Measurements from ENCODE around the gene TEKTIP1.

Gene TEKTIP1

DNA sequence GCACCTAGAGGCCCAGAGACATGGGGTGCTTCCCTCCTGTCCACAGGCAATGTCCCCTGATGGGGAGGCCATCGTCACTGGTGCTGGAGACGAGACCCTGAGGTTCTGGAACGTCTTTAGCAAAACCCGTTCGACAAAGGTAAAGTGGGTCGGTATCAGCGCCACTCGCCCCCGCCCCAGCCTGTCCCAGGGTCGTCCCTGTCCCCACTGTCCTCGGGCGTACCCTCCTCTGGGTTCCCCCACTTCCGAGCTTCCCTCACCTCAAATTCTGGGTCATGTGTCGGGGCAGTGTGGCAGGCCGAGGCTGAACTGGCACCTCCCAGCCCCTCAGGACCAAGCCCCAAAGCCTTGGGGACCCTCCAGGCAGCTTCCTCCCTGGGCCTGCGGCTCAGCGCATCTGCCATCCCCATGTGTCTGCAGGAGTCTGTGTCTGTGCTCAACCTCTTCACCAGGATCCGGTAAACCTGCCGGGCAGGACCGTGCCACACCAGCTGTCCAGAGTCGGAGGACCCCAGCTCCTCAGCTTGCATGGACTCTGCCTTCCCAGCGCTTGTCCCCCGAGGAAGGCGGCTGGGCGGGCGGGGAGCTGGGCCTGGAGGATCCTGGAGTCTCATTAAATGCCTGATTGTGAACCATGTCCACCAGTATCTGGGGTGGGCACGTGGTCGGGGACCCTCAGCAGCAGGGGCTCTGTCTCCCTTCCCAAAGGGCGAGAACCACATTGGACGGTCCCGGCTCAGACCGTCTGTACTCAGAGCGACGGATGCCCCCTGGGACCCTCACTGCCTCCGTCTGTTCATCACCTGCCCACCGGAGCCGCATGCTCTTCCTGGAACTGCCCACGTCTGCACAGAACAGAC is 4.4 kb upstream of the TEKTIP1 start:
- TF ChIP-seq, protein P1, sequence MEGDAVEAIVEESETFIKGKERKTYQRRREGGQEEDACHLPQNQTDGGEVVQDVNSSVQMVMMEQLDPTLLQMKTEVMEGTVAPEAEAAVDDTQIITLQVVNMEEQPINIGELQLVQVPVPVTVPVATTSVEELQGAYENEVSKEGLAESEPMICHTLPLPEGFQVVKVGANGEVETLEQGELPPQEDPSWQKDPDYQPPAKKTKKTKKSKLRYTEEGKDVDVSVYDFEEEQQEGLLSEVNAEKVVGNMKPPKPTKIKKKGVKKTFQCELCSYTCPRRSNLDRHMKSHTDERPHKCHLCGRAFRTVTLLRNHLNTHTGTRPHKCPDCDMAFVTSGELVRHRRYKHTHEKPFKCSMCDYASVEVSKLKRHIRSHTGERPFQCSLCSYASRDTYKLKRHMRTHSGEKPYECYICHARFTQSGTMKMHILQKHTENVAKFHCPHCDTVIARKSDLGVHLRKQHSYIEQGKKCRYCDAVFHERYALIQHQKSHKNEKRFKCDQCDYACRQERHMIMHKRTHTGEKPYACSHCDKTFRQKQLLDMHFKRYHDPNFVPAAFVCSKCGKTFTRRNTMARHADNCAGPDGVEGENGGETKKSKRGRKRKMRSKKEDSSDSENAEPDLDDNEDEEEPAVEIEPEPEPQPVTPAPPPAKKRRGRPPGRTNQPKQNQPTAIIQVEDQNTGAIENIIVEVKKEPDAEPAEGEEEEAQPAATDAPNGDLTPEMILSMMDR (conservative IDR thresholded peaks at IDR 0.05; ENCODE audit: low read depth): no peak
- POLR2A ChIA-PET (ENCODE audit: low non-redundant PET): no interaction called here
- H3K27ac ChIP-seq: no peak overlapping the region
- CTCF ChIA-PET: no interaction called here
- DNase-seq (ENCODE audit: low spot score): no peak

DNA sequence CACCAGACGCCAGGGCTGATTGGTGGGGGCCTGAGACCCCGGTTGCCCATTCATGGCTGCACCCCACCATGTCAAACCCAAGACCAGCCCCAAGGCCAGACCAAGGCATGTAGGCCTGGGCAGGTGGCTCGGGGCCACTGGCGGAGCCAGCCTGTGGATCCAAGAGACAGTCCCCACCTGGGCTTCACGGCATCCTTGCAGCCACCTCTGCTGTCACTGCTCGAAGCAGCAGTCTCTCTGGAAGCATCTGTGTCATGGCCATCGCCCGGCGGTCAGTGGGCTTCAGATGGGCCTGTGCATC is 3.8 kb upstream of the TEKTIP1 start:
- ChIA-PET POLR2A (ENCODE audit: low non-redundant PET) (no interaction called here), CTCF (no interaction called here)
- TF ChIP-seq, protein P1 (conservative IDR thresholded peaks at IDR 0.05; ENCODE audit: low read depth): no peak
- no peak for DNase-seq (ENCODE audit: low spot score)
- no peak overlapping the region for H3K27ac ChIP-seq

DNA sequence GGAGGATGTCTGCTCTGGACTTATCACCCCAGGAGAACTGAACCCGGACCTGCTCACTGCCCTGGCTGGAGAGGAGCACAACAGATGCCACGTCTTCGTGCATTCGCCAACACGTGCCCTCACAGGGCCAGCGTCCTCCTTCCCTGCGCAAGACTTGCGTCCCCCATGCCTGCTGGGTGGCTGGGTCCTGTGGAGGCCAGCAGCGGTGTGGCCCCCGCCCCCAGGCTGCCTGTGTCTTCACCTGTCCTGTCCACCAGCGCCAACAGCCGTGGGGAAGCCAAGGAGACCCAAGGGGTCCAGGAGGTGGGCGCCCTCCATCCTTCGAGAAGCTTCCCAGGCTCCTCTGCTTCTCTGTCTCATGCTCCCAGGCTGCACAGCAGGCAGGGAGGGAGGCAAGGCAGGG is 3.4 kb upstream of the TEKTIP1 start:
- TF ChIP-seq, protein P1 (conservative IDR thresholded peaks at IDR 0.05; ENCODE audit: low read depth): no peak
- CTCF ChIA-PET: no interaction called here
- POLR2A ChIA-PET (ENCODE audit: low non-redundant PET): no interaction called here
- no peak overlapping the region for H3K27ac ChIP-seq
- DNase-seq (ENCODE audit: low spot score): no peak

DNA sequence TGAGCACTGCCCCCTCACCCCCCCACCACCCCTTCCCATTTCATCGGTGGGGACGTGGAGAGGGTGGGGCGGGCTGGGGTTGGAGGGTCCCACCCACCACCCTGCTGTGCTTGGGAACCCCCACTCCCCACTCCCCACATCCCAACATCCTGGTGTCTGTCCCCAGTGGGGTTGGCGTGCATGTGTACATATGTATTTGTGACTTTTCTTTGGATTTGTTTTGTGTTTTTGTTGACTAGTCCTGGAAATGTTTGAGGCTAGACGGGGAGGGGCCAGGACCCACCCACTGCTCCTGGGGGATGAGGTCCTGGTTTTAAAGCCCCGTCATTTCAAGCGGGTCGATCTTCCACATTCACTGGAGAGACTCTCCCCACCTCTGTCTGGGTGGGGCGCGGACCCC is 3.0 kb upstream of the TEKTIP1 start:
- ChIA-PET CTCF (no interaction called here), POLR2A (ENCODE audit: low non-redundant PET) (no interaction called here)
- TF ChIP-seq, protein P1 (conservative IDR thresholded peaks at IDR 0.05; ENCODE audit: low read depth): no peak
- DNase-seq (ENCODE audit: low spot score): no peak
- peak overlapping the region; percentile 45; the same call in 1 of the 2 replicates for H3K27ac ChIP-seq

DNA sequence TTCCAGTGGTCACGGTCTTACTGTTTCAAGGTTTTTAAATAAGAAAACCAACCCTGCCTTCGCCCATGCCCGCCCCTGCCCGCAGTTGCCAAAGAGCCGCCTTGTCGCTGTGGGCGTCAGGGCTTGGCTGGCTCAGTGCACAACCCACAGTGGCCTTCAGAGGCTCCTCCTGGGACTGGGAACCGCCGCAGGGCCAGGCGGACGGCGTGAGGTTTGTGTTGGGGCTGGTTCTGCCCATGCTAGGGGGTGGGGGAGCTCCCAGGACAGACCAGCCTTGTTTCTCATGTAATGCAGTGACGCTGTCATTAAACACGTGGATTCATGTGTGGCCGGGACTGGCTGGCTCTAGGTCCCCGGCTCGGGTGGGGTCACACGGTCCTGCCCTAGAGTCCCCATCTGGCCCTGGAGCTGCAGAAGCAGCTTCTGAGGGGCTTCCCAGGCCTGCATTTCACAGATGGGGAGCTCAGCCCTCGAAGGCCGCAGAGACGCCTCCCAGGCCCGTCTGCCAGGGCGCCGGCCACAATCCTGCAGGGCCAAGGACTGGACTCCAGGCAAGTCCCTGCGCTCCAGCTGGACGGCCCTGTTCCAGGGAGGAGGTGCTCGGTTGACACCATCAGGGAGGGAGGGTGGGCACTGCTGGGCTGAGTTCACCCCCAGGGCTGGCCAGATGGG is 2.4 kb upstream of the TEKTIP1 start:
- ChIA-PET POLR2A (ENCODE audit: low non-redundant PET) (no interaction called here), CTCF (interaction anchor here (0.6 kb wide), 1 partner anchor 118 kb away, joined by 3 read pairs; no protein-coding TSS in a partner anchor)
- no peak for DNase-seq (ENCODE audit: low spot score)
- TF ChIP-seq, protein P1 (conservative IDR thresholded peaks at IDR 0.05; ENCODE audit: low read depth): no peak
- peak overlapping the region; percentile 45 for H3K27ac ChIP-seq

DNA sequence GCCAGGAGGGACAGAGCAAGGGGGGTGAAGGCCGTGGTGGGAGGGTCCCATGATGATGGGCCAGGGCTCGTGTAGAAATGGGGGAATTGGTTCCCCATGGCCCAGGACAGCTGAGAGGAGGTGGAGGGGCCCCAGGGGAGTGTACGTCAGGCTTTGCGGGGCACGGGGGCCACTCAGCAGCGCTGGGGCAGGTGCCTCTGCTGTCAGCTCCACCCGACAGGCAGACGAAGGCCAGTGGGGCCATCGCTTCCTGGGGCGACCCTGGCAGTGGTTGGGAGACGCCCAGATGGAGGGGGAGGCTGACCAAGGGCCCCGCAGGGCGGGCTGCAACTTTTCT is 1.9 kb upstream of the TEKTIP1 start:
- peak overlapping the region; percentile 45 for H3K27ac ChIP-seq
- DNase-seq (ENCODE audit: low spot score): no peak
- ChIA-PET POLR2A (ENCODE audit: low non-redundant PET) (no interaction called here), CTCF (interaction anchor here (0.6 kb wide), 1 partner anchor 117 kb away, joined by 3 read pairs; no protein-coding TSS in a partner anchor)
- TF ChIP-seq, protein P1 (conservative IDR thresholded peaks at IDR 0.05; ENCODE audit: low read depth): no peak

Data from RWPE1 (cell line).